Measurements from ENCODE around the gene PC. TPM values are rescaled to one million over a fixed set of nuclear protein-coding genes. Genes with fewer than 3 reads are reported as not detected.

PC gene
- total RNA-seq, 1 experiment from 2014 or later: 39.1 TPM

- TF ChIP-seq CTCF (conservative IDR thresholded peaks at IDR 0.05; ENCODE audit: low read depth, low read length): no peak
- TF ChIP-seq EZH2 (IDR thresholded peaks at IDR 0.05; ENCODE audit: borderline replicate concordance, low read depth, low read length, poor library complexity, severe bottlenecking): no peak
- H3K27ac ChIP-seq (ENCODE audit: low read depth, low read length, poor library complexity, severe bottlenecking): no peak overlapping the region
- H3K27me3 ChIP-seq (replicated peaks; ENCODE audit: insufficient read depth, low read depth, low read length, poor library complexity): no peaks in the 10 kb centered on the region
- H3K36me3 ChIP-seq (ENCODE audit: insufficient read depth, low read length, poor library complexity, severe bottlenecking): no peaks in the 10 kb centered on the region
- no peaks in the 10 kb centered on the region for H3K4me1 ChIP-seq (ENCODE audit: insufficient read depth, low read length, poor library complexity, severe bottlenecking)
- CTCF ChIA-PET: interaction anchor here (0.7 to 1.0 kb wide), 3 partner anchors 12 to 15 kb away, joined by 3 to 4 read pairs (median 3); no protein-coding TSS in a partner anchor
- BruUV-seq (replicated peaks): TSS peak; percentile 40
- no peaks in the 10 kb centered on the region for H3K9me3 ChIP-seq (ENCODE audit: low read depth, low read length, poor library complexity, severe bottlenecking)
- intact Hi-C loops (cut with micrococcal nuclease; ENCODE audit: unreplicated experiment): no loop called here
- no peak for DNase-seq (ENCODE audit: low spot score)
- H3K4me3 ChIP-seq (ENCODE audit: low read depth, low read length, poor library complexity, severe bottlenecking): no peak overlapping the region
- POLR2A ChIA-PET (ENCODE audit: low non-redundant PET): no interaction called here
Observed at GRCh38 chr11:66870616-66871520, 87.3 kb downstream of the PC start.

- H3K27ac ChIP-seq (ENCODE audit: low read depth, low read length, poor library complexity, severe bottlenecking): no peak overlapping the region
- no peaks in the 10 kb centered on the region for H3K9me3 ChIP-seq (ENCODE audit: low read depth, low read length, poor library complexity, severe bottlenecking)
- TF ChIP-seq CTCF (conservative IDR thresholded peaks at IDR 0.05; ENCODE audit: low read depth, low read length) (no peak), EZH2 (IDR thresholded peaks at IDR 0.05; ENCODE audit: borderline replicate concordance, low read depth, low read length, poor library complexity, severe bottlenecking) (no peak)
- no TSS peak for BruUV-seq (replicated peaks)
- H3K4me1 ChIP-seq (ENCODE audit: insufficient read depth, low read length, poor library complexity, severe bottlenecking): no peaks in the 10 kb centered on the region
- no peak for DNase-seq (ENCODE audit: low spot score)
- no peaks in the 10 kb centered on the region for H3K36me3 ChIP-seq (ENCODE audit: insufficient read depth, low read length, poor library complexity, severe bottlenecking)
- POLR2A ChIA-PET (ENCODE audit: low non-redundant PET): no interaction called here
- intact Hi-C loops (cut with micrococcal nuclease; ENCODE audit: unreplicated experiment): no loop called here
- CTCF ChIA-PET: no interaction called here
- H3K4me3 ChIP-seq (ENCODE audit: low read depth, low read length, poor library complexity, severe bottlenecking): no peak overlapping the region
- H3K27me3 ChIP-seq (replicated peaks; ENCODE audit: insufficient read depth, low read depth, low read length, poor library complexity): no peaks in the 10 kb centered on the region
Observed at GRCh38 chr11:66870131-66870530, 88.1 kb downstream of the PC start.

DNA sequence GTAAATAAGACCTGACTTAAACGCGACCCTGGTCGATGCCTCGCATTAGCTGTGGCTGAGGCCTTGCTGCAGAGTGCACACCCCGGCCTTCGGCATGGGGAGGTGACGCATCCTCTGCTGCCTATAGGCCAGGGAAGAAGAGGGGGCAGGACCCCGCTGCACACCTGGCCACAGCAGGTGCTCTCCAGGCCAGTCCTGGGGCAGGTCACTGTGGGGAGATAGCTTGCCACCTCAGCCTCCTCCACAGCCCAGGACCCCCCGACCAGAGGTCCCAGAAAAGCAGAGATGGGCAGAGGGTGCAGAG, 88.7 kb downstream of the PC start:
- no peak overlapping the region for H3K27ac ChIP-seq (ENCODE audit: low read depth, low read length, poor library complexity, severe bottlenecking)
- H3K4me3 ChIP-seq (ENCODE audit: low read depth, low read length, poor library complexity, severe bottlenecking): no peak overlapping the region
- DNase-seq (ENCODE audit: low spot score): no peak
- ChIA-PET POLR2A (ENCODE audit: low non-redundant PET) (no interaction called here), CTCF (no interaction called here)
- no peak for TF ChIP-seq EZH2 (IDR thresholded peaks at IDR 0.05; ENCODE audit: borderline replicate concordance, low read depth, low read length, poor library complexity, severe bottlenecking)
- TF ChIP-seq CTCF (conservative IDR thresholded peaks at IDR 0.05; ENCODE audit: low read depth, low read length): no peak
- no peaks in the 10 kb centered on the region for H3K27me3 ChIP-seq (replicated peaks; ENCODE audit: insufficient read depth, low read depth, low read length, poor library complexity)
- no TSS peak for BruUV-seq (replicated peaks)
- no peaks in the 10 kb centered on the region for H3K9me3 ChIP-seq (ENCODE audit: low read depth, low read length, poor library complexity, severe bottlenecking)
- H3K36me3 ChIP-seq (ENCODE audit: insufficient read depth, low read length, poor library complexity, severe bottlenecking): no peaks in the 10 kb centered on the region
- no peaks in the 10 kb centered on the region for H3K4me1 ChIP-seq (ENCODE audit: insufficient read depth, low read length, poor library complexity, severe bottlenecking)
- intact Hi-C loops (cut with micrococcal nuclease; ENCODE audit: unreplicated experiment): no loop called here

Measured in A673 (cell line).